Loucy (cell line): ENCODE results near the gene HOXA6.

Source experiments
- CTCF ChIP-seq: fragments of 200-600 bp; sonication (generic); conservative IDR thresholded peaks from 2 replicates; pipeline ENCODE4 v1.5.1; 2014; ENCODE audit warnings: mild to moderate bottlenecking, antibody characterized with exemption, low read length
- EZH2phosphoT487 ChIP-seq: fragments of 200-600 bp; IDR thresholded peaks from 2 replicates; pipeline ENCODE4 v1.6.1; 2018; ENCODE audit warnings: antibody characterized with exemption, mild to moderate bottlenecking, moderate library complexity, borderline replicate concordance

GRCh38 chr7:27164045-27164366 lies 16.4 kb upstream of the HOXA6 start:
- TF ChIP-seq CTCF (no peak), EZH2phosphoT487 (no peak)
